ENCODE measurements around the gene ACSL3.

DNA sequence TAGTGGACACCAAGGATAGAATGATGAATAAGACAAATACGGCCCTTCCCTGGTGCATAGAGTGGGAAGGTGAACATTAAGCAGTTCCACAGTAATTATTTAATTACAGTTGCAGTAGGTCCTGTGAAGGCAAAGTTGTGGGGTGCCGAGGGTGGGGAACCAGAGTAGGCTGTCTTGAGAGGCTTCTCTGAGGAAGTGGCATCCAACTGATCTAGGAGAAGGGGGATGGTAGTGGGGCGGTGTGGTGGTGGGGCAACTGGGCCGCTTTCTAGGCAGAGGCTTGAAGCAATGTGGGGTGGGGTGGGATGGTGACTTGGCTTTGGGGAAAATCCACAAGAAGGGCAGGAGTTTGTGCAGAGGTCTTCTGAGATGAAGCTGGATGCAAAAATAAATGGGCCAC, 11.7 kb downstream of the ACSL3 start:
- TF ChIP-seq, protein P1, sequence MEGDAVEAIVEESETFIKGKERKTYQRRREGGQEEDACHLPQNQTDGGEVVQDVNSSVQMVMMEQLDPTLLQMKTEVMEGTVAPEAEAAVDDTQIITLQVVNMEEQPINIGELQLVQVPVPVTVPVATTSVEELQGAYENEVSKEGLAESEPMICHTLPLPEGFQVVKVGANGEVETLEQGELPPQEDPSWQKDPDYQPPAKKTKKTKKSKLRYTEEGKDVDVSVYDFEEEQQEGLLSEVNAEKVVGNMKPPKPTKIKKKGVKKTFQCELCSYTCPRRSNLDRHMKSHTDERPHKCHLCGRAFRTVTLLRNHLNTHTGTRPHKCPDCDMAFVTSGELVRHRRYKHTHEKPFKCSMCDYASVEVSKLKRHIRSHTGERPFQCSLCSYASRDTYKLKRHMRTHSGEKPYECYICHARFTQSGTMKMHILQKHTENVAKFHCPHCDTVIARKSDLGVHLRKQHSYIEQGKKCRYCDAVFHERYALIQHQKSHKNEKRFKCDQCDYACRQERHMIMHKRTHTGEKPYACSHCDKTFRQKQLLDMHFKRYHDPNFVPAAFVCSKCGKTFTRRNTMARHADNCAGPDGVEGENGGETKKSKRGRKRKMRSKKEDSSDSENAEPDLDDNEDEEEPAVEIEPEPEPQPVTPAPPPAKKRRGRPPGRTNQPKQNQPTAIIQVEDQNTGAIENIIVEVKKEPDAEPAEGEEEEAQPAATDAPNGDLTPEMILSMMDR (IDR thresholded peaks at IDR 0.05) = no peak
- TF ChIP-seq EZH2 (IDR thresholded peaks at IDR 0.05) (no peak), EZH2phosphoT487 (IDR thresholded peaks at IDR 0.05) (no peak)
